HEK293 (cell line): Measurements from ENCODE around the gene SLC43A1.

Source experiments
- CTCF ChIA-PET: fragments of 350-600 bp; formaldehyde crosslinking; extraction: SDS; loops from one replicate; lab custom pipeline; 2021; ENCODE audit warnings: antibody characterized with exemption; lab: Yijun Ruan, JAX
- POLR2A ChIA-PET: fragments of 300-600 bp; formaldehyde crosslinking; extraction: SDS; loops from one replicate; lab custom pipeline; 2020; ENCODE audit warnings: antibody characterized with exemption, inconsistent platforms; lab: Yijun Ruan, JAX
- H3K27ac ChIP-seq: fragments of 200-500 bp; sonication (Bioruptor generic); 2 replicates; pipeline ENCODE4 v1.5.1; 2014; ENCODE audit warnings: low read depth, low read length, control low read depth, inconsistent platforms; ENCODE audit errors: extremely low read depth
- H3K36me3 ChIP-seq, 2 experiments: fragments of 200-500 bp in 1 of 2; sonication (Bioruptor generic) in 1 of 2; 1 replicate in 1 of 2; 2 replicates in 1 of 2; pipeline ENCODE4 v1.5.1; 2014 to 2017; ENCODE audit warnings: inconsistent platforms in 2 of 2, low read length in 2 of 2; ENCODE audit not compliant: control insufficient read depth in 2 of 2, insufficient read depth in 1 of 2
- H3K4me1 ChIP-seq: fragments of 200-500 bp; sonication (Bioruptor generic); 2 replicates; pipeline ENCODE4 v1.5.1; 2014; ENCODE audit warnings: mild to moderate bottlenecking, low read length, inconsistent platforms; ENCODE audit not compliant: control insufficient read depth, insufficient read depth
- H3K4me3 ChIP-seq: 2 replicates; pipeline ENCODE4 v1.5.1; 2011; ENCODE audit warnings: low read depth, mild to moderate bottlenecking, control low read depth, low read length, moderate library complexity
- H3K9me3 ChIP-seq: fragments of 200-500 bp; sonication (Bioruptor generic); 2 replicates; pipeline ENCODE4 v1.5.1; 2014; ENCODE audit warnings: low read depth, low read length, inconsistent platforms; ENCODE audit not compliant: control insufficient read depth, insufficient read depth
- BCL11B ChIP-seq: fragments of 450-650 bp; formaldehyde crosslinking; IDR thresholded peaks from 2 replicates; pipeline ENCODE4 v1.5.1; 2016; ENCODE audit warnings: low read depth, missing biosample characterization, missing genetic modification characterization
- EGR2 ChIP-seq: fragments of 450-650 bp; formaldehyde crosslinking; IDR thresholded peaks from 2 replicates; pipeline ENCODE4 v1.5.1; 2016; ENCODE audit warnings: low read depth, missing biosample characterization, missing genetic modification characterization
- ZNF266 ChIP-seq: fragments of 450-650 bp; formaldehyde crosslinking; IDR thresholded peaks from 2 replicates; pipeline ENCODE4 v1.5.1; 2016; ENCODE audit warnings: missing biosample characterization, missing genetic modification characterization, low read depth
- ZNF341 ChIP-seq: fragments of 450-650 bp; formaldehyde crosslinking; IDR thresholded peaks from 2 replicates; pipeline ENCODE4; 2016; ENCODE audit warnings: low read depth, missing biosample characterization, missing genetic modification characterization
- ZNF521 ChIP-seq: fragments of 450-650 bp; formaldehyde crosslinking; IDR thresholded peaks from 2 replicates; pipeline ENCODE4 v1.5.1; 2017; ENCODE audit warnings: missing biosample characterization, mild to moderate bottlenecking, missing genetic modification characterization
- ZNF600 ChIP-seq: fragments of 450-650 bp; formaldehyde crosslinking; IDR thresholded peaks from 2 replicates; pipeline ENCODE4 v1.5.1; 2016; ENCODE audit warnings: missing biosample characterization, missing genetic modification characterization
- ZNF623 ChIP-seq: fragments of 450-650 bp; formaldehyde crosslinking; IDR thresholded peaks from 2 replicates; pipeline ENCODE4 v1.5.1; 2016; ENCODE audit warnings: missing biosample characterization, missing genetic modification characterization
- ZNF624 ChIP-seq: fragments of 450-650 bp; formaldehyde crosslinking; IDR thresholded peaks from 2 replicates; pipeline ENCODE4 v1.5.1; 2017; ENCODE audit warnings: missing biosample characterization, missing genetic modification characterization
- ZNF830 ChIP-seq: fragments of 450-650 bp; IDR thresholded peaks from 2 replicates; pipeline ENCODE4 v1.5.0; 2018; ENCODE audit warnings: missing biosample characterization, missing genetic modification characterization, low read depth, mild to moderate bottlenecking, moderate library complexity
- TF ChIP-seq, protein P1 (sequence below): fragments of 450-650 bp; formaldehyde crosslinking; IDR thresholded peaks from 2 replicates; pipeline ENCODE4 v1.5.1; 2017; ENCODE audit warnings: missing biosample characterization, missing genetic modification characterization
- TF ChIP-seq, protein P2 (sequence below): fragments of 450-650 bp; IDR thresholded peaks from 2 replicates; pipeline ENCODE4 v1.5.1; 2018; ENCODE audit warnings: missing biosample characterization, missing genetic modification characterization
- TF ChIP-seq, protein P3 (sequence below): fragments of 450-650 bp; formaldehyde crosslinking; IDR thresholded peaks from 2 replicates; pipeline ENCODE4 v1.5.1; 2016; ENCODE audit warnings: missing biosample characterization, missing genetic modification characterization, low read depth
- TF ChIP-seq, protein P4 (sequence below): fragments of 450-650 bp; formaldehyde crosslinking; IDR thresholded peaks from 2 replicates; pipeline ENCODE4 v1.5.1; 2016; ENCODE audit warnings: missing biosample characterization, missing genetic modification characterization

The SLC43A1 gene

DNA sequence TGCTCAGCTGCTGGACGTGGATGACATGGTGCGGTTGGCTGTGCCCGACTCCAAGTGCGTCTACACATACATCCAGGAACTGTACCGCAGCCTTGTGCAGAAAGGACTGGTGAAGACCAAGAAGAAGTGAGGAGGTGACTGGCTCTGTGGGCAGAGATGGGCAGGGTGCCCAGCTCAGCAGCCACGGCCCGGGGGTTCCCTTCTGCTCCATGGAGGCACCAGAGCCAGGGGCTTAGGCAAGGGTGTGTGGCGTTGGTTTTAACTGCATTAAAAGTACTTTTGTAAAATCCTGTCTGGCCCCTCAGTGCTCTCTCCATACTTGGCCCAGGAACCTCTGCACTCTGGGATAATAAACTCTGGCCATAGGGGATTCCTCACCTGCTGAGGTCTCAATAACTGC is 34.5 kb upstream of the SLC43A1 start (continued):
- no peak for TF ChIP-seq EGR2 (tag by site-specific recombination)
- TF ChIP-seq, protein P1, sequence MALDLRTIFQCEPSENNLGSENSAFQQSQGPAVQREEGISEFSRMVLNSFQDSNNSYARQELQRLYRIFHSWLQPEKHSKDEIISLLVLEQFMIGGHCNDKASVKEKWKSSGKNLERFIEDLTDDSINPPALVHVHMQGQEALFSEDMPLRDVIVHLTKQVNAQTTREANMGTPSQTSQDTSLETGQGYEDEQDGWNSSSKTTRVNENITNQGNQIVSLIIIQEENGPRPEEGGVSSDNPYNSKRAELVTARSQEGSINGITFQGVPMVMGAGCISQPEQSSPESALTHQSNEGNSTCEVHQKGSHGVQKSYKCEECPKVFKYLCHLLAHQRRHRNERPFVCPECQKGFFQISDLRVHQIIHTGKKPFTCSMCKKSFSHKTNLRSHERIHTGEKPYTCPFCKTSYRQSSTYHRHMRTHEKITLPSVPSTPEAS (tag by site-specific recombination) = no peak
- no peak for TF ChIP-seq ZNF341 (tag by site-specific recombination)
- TF ChIP-seq, protein P2, sequence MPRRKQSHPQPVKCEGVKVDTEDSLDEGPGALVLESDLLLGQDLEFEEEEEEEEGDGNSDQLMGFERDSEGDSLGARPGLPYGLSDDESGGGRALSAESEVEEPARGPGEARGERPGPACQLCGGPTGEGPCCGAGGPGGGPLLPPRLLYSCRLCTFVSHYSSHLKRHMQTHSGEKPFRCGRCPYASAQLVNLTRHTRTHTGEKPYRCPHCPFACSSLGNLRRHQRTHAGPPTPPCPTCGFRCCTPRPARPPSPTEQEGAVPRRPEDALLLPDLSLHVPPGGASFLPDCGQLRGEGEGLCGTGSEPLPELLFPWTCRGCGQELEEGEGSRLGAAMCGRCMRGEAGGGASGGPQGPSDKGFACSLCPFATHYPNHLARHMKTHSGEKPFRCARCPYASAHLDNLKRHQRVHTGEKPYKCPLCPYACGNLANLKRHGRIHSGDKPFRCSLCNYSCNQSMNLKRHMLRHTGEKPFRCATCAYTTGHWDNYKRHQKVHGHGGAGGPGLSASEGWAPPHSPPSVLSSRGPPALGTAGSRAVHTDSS (tag by site-specific recombination) = no peak
- TF ChIP-seq ZNF830 = no peak
- TF ChIP-seq BCL11B (tag by site-specific recombination) = no peak
- TF ChIP-seq ZNF521 (tag by site-specific recombination) = no peak
- TF ChIP-seq, protein P3, sequence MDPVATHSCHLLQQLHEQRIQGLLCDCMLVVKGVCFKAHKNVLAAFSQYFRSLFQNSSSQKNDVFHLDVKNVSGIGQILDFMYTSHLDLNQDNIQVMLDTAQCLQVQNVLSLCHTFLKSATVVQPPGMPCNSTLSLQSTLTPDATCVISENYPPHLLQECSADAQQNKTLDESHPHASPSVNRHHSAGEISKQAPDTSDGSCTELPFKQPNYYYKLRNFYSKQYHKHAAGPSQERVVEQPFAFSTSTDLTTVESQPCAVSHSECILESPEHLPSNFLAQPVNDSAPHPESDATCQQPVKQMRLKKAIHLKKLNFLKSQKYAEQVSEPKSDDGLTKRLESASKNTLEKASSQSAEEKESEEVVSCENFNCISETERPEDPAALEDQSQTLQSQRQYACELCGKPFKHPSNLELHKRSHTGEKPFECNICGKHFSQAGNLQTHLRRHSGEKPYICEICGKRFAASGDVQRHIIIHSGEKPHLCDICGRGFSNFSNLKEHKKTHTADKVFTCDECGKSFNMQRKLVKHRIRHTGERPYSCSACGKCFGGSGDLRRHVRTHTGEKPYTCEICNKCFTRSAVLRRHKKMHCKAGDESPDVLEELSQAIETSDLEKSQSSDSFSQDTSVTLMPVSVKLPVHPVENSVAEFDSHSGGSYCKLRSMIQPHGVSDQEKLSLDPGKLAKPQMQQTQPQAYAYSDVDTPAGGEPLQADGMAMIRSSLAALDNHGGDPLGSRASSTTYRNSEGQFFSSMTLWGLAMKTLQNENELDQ (tag by site-specific recombination) = no peak
- TF ChIP-seq, protein P4, sequence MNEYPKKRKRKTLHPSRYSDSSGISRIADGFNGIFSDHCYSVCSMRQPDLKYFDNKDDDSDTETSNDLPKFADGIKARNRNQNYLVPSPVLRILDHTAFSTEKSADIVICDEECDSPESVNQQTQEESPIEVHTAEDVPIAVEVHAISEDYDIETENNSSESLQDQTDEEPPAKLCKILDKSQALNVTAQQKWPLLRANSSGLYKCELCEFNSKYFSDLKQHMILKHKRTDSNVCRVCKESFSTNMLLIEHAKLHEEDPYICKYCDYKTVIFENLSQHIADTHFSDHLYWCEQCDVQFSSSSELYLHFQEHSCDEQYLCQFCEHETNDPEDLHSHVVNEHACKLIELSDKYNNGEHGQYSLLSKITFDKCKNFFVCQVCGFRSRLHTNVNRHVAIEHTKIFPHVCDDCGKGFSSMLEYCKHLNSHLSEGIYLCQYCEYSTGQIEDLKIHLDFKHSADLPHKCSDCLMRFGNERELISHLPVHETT (tag by site-specific recombination) = no peak

DNA sequence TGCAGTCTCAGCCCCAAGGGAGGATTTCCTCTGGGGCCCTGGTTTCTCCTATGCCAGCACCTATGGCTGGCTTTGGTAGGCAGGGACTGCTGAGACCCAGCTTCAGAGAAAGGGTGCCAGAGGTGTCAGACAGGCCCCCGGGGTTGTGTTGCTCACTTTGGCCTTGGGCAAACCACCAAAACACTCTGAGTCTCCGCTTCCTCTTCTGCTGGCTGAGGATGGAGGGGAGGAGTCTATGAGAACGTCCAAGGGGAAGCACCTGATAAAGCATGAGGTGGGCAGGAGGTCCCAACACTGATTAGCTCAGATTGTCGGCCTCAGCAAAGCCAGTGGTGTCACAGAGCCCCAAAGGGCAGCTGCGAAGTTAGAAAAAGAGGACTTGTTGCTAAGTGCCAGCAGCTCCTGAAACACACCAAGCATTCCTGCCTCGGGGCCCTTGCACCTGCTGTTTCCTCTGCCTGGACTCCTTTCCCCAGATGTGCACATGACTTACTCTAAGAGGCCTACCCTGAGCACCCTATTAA is 32.4 kb upstream of the SLC43A1 start:
- H3K9me3 ChIP-seq = no peaks in the 10 kb centered on the region
- H3K4me3 ChIP-seq = no peak overlapping the region
- POLR2A ChIA-PET = interaction anchor here (0.5 to 1.2 kb wide), 2 partner anchors 59 to 283 kb away, joined by 3 read pairs; no protein-coding TSS in a partner anchor
- no peak overlapping the region for H3K27ac ChIP-seq
- H3K36me3 ChIP-seq = peaks cover 0 to 27% of the 10 kb centered on the region in 2 experiments; a peak in 1 of 3 replicates
- CTCF ChIA-PET = interaction anchor here (0.5 to 1.4 kb wide), 4 partner anchors 12 to 481 kb away, joined by 3 to 4 read pairs (median 3); no protein-coding TSS in a partner anchor
- TF ChIP-seq ZNF624 (tag by site-specific recombination) (no peak), ZNF623 (tag by site-specific recombination) (peak; percentile 67)
- H3K4me1 ChIP-seq = no peaks in the 10 kb centered on the region

DNA sequence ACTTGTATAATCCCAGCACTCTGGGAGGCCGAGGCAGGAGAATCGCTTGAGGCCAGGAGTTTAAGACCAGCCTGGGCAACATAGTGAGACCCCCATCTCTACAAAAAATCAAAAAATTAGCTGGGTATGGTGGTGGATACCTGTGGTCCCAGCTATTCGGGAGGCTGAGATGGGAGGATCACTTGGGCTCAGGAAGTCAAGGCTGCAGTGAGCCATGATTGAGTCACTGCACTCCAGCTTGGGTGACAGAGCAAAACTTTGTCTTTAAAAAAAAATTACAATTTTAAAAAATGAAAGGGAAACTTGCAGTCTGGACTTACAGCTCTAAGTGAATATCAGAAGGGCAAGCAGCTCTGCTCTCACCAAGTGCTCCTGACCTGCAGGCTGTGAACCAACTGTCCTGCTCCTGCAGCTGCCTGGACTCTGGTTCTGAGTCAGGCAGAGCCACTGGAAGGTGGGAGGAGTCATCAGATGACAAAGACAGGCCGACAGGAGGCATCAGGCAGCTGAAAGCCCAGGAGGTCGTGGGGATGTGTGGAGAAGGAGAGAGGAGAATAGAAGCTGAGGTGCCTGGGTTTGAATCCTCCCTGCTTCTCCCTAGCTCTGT is 31.5 kb upstream of the SLC43A1 start:
- H3K27ac ChIP-seq = no peak overlapping the region
- POLR2A ChIA-PET = interaction anchor here (1.2 kb wide), 1 partner anchor 58 kb away, joined by 3 read pairs; no protein-coding TSS in a partner anchor
- no peaks in the 10 kb centered on the region for H3K9me3 ChIP-seq
- H3K4me1 ChIP-seq = no peaks in the 10 kb centered on the region
- no peak overlapping the region for H3K4me3 ChIP-seq
- CTCF ChIA-PET = interaction anchor here (0.5 to 1.4 kb wide), 5 partner anchors 20 to 1593 kb away, joined by 3 to 6 read pairs (median 3); no protein-coding TSS in a partner anchor
- H3K36me3 ChIP-seq = peaks cover 0 to 17% of the 10 kb centered on the region in 2 experiments; a peak in 1 of 3 replicates
- peak; percentile 40; the same call in 1 of the 2 replicates for TF ChIP-seq ZNF600 (tag by site-specific recombination)
- TF ChIP-seq ZNF266 (tag by site-specific recombination) = no peak
